Umbilical cord (tissue), 2 donors: ENCODE data around the gene TMEM198. TPM values are rescaled to one million over a fixed set of nuclear protein-coding genes. Genes with fewer than 3 reads are reported as not detected.

Experiments
- DNase-seq: peaks from one replicate; pipeline ENCODE4 v3.0.0-alpha.2; 2015; ENCODE audit warnings: low spot score
- total RNA-seq: library from RNA; depleted of rRNA; stranded (reverse); fragments of >200 nt; gene quantifications from one replicate; pipeline ENCODE4 v1.2.3, GENCODE V29; 2014; ENCODE audit warnings: low replicate concordance; ENCODE audit not compliant: insufficient read depth

Gene TMEM198
- total RNA-seq, 1 donor from 2014 or later: 2.2 TPM

GRCh38 chr2:219576505-219577388, 32.9 kb downstream of the TMEM198 start:
- peak; percentile 64 for DNase-seq

GRCh38 chr2:219578811-219579613, 35.2 kb downstream of the TMEM198 start:
- no peak for DNase-seq

GRCh38 chr2:219581346-219581745, 37.5 kb downstream of the TMEM198 start:
- DNase-seq: no peak

DNA sequence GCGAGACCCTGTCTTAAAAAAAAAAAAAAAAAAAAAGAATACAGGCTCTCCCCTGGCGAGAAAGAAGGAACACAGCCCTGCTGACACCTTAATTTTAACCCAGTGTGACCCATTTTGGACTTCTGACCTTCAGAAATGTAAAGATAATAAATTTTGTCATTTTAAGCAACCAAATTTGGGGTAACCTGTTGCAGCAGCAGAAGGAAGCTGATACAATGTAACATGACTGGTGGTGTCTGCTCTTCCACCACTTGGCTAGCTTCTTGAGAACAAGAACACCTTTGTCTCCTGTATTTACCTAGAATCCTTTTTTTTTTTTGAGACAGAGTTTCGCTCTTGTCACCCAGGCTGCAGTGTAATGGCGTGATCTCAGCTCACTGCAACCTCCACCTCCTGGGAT, 47.3 kb downstream of the TMEM198 start:
- no peak for DNase-seq

DNA sequence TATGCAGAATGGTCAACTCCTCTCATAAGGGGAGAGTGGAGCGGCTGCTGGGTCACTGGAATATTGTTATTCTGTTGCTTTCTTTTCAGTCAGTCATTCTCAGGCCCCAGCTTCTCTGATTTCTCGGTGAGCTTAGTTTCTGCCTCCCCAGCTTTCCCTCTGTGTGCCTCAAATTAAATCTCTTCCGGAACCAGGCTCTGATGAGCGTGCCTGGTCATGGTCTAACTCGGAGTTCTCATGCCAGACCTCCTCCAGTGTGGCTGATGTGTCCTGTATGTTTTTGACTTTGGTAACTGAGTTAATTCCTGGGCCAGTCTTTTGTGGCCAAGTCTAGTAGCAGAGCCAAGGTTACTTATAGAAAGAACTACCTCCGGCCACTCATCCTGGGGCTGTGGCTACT, 48.9 kb downstream of the TMEM198 start:
- peak; percentile 63 for DNase-seq

- no peak for DNase-seq
Measured at GRCh38 chr2:219593154-219593553, 49.3 kb downstream of the TMEM198 start.

DNA sequence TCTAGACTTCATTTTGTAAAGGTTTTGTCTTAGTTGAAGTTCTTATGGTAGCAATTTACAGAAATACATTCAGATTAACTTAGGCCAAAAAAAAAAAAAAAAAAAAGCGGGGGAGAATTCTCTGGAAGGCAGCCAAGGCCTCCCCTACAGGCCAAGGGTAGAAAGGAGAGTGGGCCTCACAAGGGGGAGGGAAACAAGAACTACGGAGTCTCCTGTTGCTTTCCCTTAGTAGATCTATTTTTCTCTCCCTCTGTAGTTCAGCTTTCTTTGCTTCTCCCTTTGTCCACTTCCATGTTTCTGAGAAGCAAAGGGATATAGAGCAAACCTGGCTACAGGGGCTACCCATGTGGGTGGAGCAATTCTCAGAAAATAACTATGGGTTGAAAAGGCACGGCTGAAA, 51.4 kb downstream of the TMEM198 start:
- peak; percentile 72 for DNase-seq

DNA sequence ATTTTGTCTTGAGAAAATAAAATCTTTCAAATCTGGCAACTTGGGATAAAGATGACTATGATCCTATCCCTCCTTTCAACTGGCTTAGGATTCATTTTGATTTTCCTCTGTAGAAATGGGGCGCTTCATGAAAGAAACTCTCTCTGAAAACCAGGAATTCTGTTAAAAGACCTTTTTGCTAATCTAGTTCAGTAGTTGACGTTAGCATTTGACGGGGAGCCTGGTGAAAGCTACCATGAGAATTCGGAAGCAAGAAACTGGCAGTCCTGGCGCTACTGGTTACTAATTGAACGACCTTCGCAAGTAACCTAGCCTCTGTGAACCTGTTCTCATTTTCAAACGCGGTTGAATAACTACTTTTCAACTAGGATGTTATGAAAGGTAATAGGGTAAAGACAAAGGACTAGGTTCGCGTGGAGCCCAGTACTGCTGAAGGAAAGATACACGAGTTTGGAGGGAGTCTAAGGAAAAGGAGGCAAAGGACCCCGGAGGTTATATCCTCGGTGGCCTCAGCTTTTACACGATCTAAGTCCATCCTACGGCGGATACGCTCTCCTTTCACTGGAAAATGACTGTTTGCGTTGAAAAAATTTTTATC, 53.2 kb downstream of the TMEM198 start:
- no peak for DNase-seq

- peak; percentile 99 for DNase-seq
Measured at GRCh38 chr2:219597552-219598307, 53.9 kb downstream of the TMEM198 start, which contains the start of gene STK11IP. STK11IP (plus strand) TSS chr2:219597857; CDS start chr2:219598120, 263 bp downstream.

DNA sequence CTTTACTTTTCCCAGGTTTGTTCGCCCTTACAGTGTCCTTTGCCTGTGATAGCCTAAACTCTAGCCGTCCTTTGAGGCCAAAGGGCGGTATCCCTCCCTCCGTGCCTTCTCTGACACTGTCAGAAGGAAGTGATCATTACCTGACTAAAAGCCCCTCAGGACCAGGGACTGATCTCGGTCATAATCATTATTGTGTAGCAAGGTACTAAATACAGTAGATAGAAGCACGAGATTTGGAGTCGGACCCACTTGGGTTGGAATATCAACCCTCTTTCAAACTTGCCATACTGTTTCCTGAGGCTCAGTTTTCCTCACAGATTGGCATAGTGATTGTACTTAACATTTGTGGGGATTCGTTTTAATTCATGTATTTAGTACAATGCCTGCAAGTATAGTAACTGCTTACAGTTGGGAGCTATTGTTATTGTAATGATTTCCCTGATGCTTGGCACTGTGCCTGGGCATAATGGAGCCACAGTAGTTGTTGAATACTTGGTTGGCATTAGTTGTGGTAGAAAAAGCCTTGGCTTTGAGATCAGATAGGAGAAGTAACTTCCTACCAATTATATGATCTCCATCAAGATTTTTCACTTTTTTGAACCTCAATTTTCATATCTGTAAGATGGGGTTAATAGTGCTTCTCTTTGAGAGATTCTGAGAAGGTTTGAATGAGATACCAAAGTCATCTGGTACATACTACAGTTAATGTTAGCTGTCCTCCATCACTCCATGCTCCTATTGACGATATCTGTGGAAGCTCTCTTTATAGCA, 54.7 kb downstream of the TMEM198 start:
- DNase-seq: no peak

Other genes with a start within 250 kb of the TMEM198 start
- gene PTPRN, start 234.6 kb upstream of the TMEM198 start, total RNA-seq: 5.5 TPM
- gene RESP18, start 211.3 kb upstream of the TMEM198 start, total RNA-seq: not detected
- gene DNPEP, start 156.1 kb upstream of the TMEM198 start, total RNA-seq: 26.0 TPM
- gene DES, start 125.7 kb upstream of the TMEM198 start, total RNA-seq: 2,247 TPM
- 61.9 TPM for gene SPEG, start 109.2 kb upstream of the TMEM198 start, total RNA-seq
- 44.1 TPM for gene GMPPA, start 45.1 kb upstream of the TMEM198 start, total RNA-seq
- 0.96 TPM for gene ASIC4, start 29.5 kb upstream of the TMEM198 start, total RNA-seq
- gene CHPF, start 219 bp upstream of the TMEM198 start, total RNA-seq: 132 TPM
- 66.2 TPM for gene OBSL1, start 27.5 kb downstream of the TMEM198 start, total RNA-seq
- not detected for gene INHA, start 28.3 kb downstream of the TMEM198 start, total RNA-seq
- 3.6 TPM for gene STK11IP, start 53.8 kb downstream of the TMEM198 start, total RNA-seq
- gene SLC4A3, start 83.6 kb downstream of the TMEM198 start, total RNA-seq: 1.7 TPM